SK-N-SH (cell line): ENCODE data around the gene RCSD1. TPM values are rescaled to one million over a fixed set of nuclear protein-coding genes. Genes with fewer than 3 reads are reported as not detected.

Experiments
- CTCF ChIA-PET: fragments of 300-600, 350-600 bp; formaldehyde crosslinking; extraction: SDS; loops from one replicate; lab custom pipeline; 2021; lab: Yijun Ruan, JAX
- POLR2A ChIA-PET: fragments of 350-600 bp; sonication (Branson Sonifier 250); formaldehyde crosslinking; extraction: SDS; loops from one replicate; lab custom pipeline; 2020; ENCODE audit warnings: antibody characterized with exemption, inconsistent platforms; lab: Yijun Ruan, JAX
- DNase-seq: peaks from one replicate; pipeline ENCODE4 v3.0.0; 2012
- H2AFZ ChIP-seq: fragments of 200-600 bp; sonication (generic); 2 replicates; pipeline ENCODE4 v1.8.1; 2016; ENCODE audit warnings: antibody characterized with exemption, mild to moderate bottlenecking, low read depth
- H3F3A ChIP-seq: fragments of 200-600 bp; sonication (generic); replicated peaks from 2 replicates; pipeline ENCODE3; 2016; ENCODE audit warnings: antibody characterized with exemption, mild to moderate bottlenecking; ENCODE audit not compliant: insufficient read depth
- H3K27ac ChIP-seq, 2 experiments: fragments of 200-500 bp in 1 of 2; fragments of 200-600 bp in 1 of 2; sonication (Bioruptor generic) in 1 of 2; sonication (generic), shearing (Covaris generic) in 1 of 2; 2 replicates each; pipeline versions ENCODE4 v1.5.1 to v1.6.1; 2014 to 2016; ENCODE audit warnings: low read depth in 2 of 2, inconsistent platforms in 1 of 2, low read length in 1 of 2, mild to moderate bottlenecking in 1 of 2, mixed read lengths in 1 of 2
- H3K27me3 ChIP-seq: fragments of 200-600 bp; sonication (generic), shearing (Covaris generic); 2 replicates; pipeline ENCODE4 v1.6.1; 2016; ENCODE audit warnings: mixed run types; ENCODE audit not compliant: insufficient read depth
- H3K36me3 ChIP-seq, 2 experiments: fragments of 200-500 bp in 1 of 2; fragments of 200-600 bp in 1 of 2; sonication (Bioruptor generic) in 1 of 2; sonication (generic) in 1 of 2; replicated peaks in 1 of 2; 2 replicates each; pipeline versions ENCODE3 to v1.5.1; 2014 to 2016; ENCODE audit warnings: low read length in 1 of 2, mild to moderate bottlenecking in 1 of 2; ENCODE audit not compliant: insufficient read depth in 2 of 2, control insufficient read depth in 1 of 2
- H3K4me1 ChIP-seq, 2 experiments: fragments of 200-500 bp in 1 of 2; fragments of 200-600 bp in 1 of 2; sonication (Bioruptor generic) in 1 of 2; sonication (generic), shearing (Covaris generic) in 1 of 2; 2 replicates each; pipeline versions ENCODE4 v1.5.1 to v1.6.1; 2014 to 2016; ENCODE audit warnings: low read depth in 1 of 2, low read length in 1 of 2, mixed run types in 1 of 2; ENCODE audit not compliant: insufficient read depth in 2 of 2, control insufficient read depth in 1 of 2
- H3K4me2 ChIP-seq: fragments of 200-600 bp; sonication (generic), shearing (Covaris generic); 2 replicates; pipeline ENCODE4 v1.6.1; 2017; ENCODE audit warnings: mixed run types
- H3K4me3 ChIP-seq, 2 experiments: fragments of 200-500 bp in 1 of 2; fragments of 200-600 bp in 1 of 2; sonication (Bioruptor generic) in 1 of 2; sonication (generic), shearing (Covaris generic) in 1 of 2; 2 replicates each; pipeline versions ENCODE4 v1.5.1 to v1.8.1; 2014 to 2016; ENCODE audit warnings: low read depth in 2 of 2, inconsistent platforms in 1 of 2, low read length in 1 of 2, mild to moderate bottlenecking in 1 of 2, mixed read lengths in 1 of 2, moderate library complexity in 1 of 2
- H3K79me2 ChIP-seq: fragments of 200-600 bp; sonication (generic); 2 replicates; pipeline ENCODE4 v1.8.1; 2017; ENCODE audit warnings: mild to moderate bottlenecking; ENCODE audit not compliant: insufficient read depth
- H3K9ac ChIP-seq: fragments of 200-600 bp; sonication (generic); 2 replicates; pipeline ENCODE4 v1.6.1; 2017; ENCODE audit warnings: mixed run types
- H3K9me2 ChIP-seq: fragments of 200-600 bp; sonication (generic); 2 replicates; pipeline ENCODE4 v1.6.1; 2017; ENCODE audit warnings: mixed run types
- H3K9me3 ChIP-seq: fragments of 200-600 bp; sonication (generic); 2 replicates; pipeline ENCODE4 v1.6.1; 2017; ENCODE audit warnings: mixed run types, mild to moderate bottlenecking, moderate library complexity
- H4K20me1 ChIP-seq: fragments of 200-600 bp; sonication (generic); 2 replicates; pipeline ENCODE4 v1.6.1; 2017; ENCODE audit warnings: mild to moderate bottlenecking, mixed run types; ENCODE audit not compliant: insufficient read depth
- CHD2 ChIP-seq: fragments of 150-350 bp; IDR thresholded peaks from 2 replicates; pipeline ENCODE4 v1.6.1; 2018; ENCODE audit warnings: low read length; ENCODE audit not compliant: partially characterized antibody
- FOSL2 ChIP-seq: IDR thresholded peaks from 2 replicates; pipeline ENCODE4 v1.4.0; 2012; ENCODE audit warnings: low read depth, mild to moderate bottlenecking, moderate library complexity, borderline replicate concordance
- MXI1 ChIP-seq: IDR thresholded peaks from 2 replicates; pipeline ENCODE4 v1.6.1; 2012; ENCODE audit warnings: mild to moderate bottlenecking, low read depth, low read length, improper control_type of control experiment
- NFIC ChIP-seq: IDR thresholded peaks from 2 replicates; pipeline ENCODE4 v1.4.0; 2012; ENCODE audit warnings: borderline replicate concordance
- SIN3A ChIP-seq: IDR thresholded peaks from 2 replicates; pipeline ENCODE4 v1.6.1; 2012; ENCODE audit warnings: low read depth, mild to moderate bottlenecking, low read length, moderate library complexity, borderline replicate concordance
- USF1 ChIP-seq: IDR thresholded peaks from 2 replicates; pipeline ENCODE4 v1.4.0; 2012; ENCODE audit warnings: low read depth, borderline replicate concordance
- ZBTB33 ChIP-seq: IDR thresholded peaks from 2 replicates; pipeline ENCODE4 v1.4.0; 2012; ENCODE audit warnings: low read depth, borderline replicate concordance
- WGBS: methylation state at CpG from one replicate; pipeline ENCODE4 v1.1.6; 2017; ENCODE audit warnings: low lambda C conversion rate; 5-methylcytosine and 5-hydroxymethylcytosine counted together
- polyA plus RNA-seq, 3 experiments: library from polyadenylated mRNA; depleted of rRNA; stranded (reverse); fragments of >200 nt; gene quantifications; 2 replicates each; pipeline ENCODE4 v1.2.3, GENCODE V29; 2012

RCSD1 gene
- polyA plus RNA-seq, 1 of the 3 experiments (the other 2 are of a cell fraction) = 0.02 TPM

- Histone ChIP-seq H3K79me2 (no peaks in the 10 kb centered on the region), H4K20me1 (no peaks in the 10 kb centered on the region), H3F3A (no peaks in the 10 kb centered on the region), H3K36me3 (no peaks in the 10 kb centered on the region), H3K9me2 (no peaks in the 10 kb centered on the region), H3K4me3 (no peak overlapping the region), H3K9ac (no peak overlapping the region), H2AFZ (no peak overlapping the region), H3K27ac (no peak overlapping the region), H3K9me3 (no peaks in the 10 kb centered on the region), H3K27me3 (no peaks in the 10 kb centered on the region; the same call in 1 of the 2 replicates), H3K4me1 (no peaks in the 10 kb centered on the region), H3K4me2 (no peak overlapping the region)
- TF ChIP-seq USF1 (no peak), ZBTB33 (no peak)
- WGBS = 67% methylated on average over 2 of the region's 2 CpGs
- CTCF ChIA-PET = interaction anchor here (1.8 to 1.9 kb wide), 2 partner anchors 29 to 32 kb away, joined by 4 to 5 read pairs; no protein-coding TSS in a partner anchor
- POLR2A ChIA-PET = no interaction called here
- DNase-seq = no peak
Measured at GRCh38 chr1:167587342-167587741, 42.7 kb upstream of the RCSD1 start.

- no peak for DNase-seq
- no peaks in the 10 kb centered on the region; the same call in 1 of the 2 replicates for H3K27me3 ChIP-seq
- POLR2A ChIA-PET = no interaction called here
- no peak overlapping the region for H3K27ac ChIP-seq
- no peak overlapping the region for H2AFZ ChIP-seq
- no peaks in the 10 kb centered on the region for H3K9me2 ChIP-seq
- H3K4me1 ChIP-seq = no peaks in the 10 kb centered on the region
- H3K9me3 ChIP-seq = no peaks in the 10 kb centered on the region
- H3K4me3 ChIP-seq = no peak overlapping the region
- no peaks in the 10 kb centered on the region for H4K20me1 ChIP-seq
- WGBS = 46% methylated on average over 1 of the region's 1 CpG
- no peaks in the 10 kb centered on the region for H3K79me2 ChIP-seq
- CTCF ChIA-PET = interaction anchor here (1.8 to 1.9 kb wide), 2 partner anchors 30 to 32 kb away, joined by 4 to 5 read pairs; no protein-coding TSS in a partner anchor
- no peaks in the 10 kb centered on the region for H3K36me3 ChIP-seq
- H3K9ac ChIP-seq = no peak overlapping the region
- no peak for TF ChIP-seq FOSL2
- TF ChIP-seq MXI1 = no peak
- TF ChIP-seq NFIC = no peak
- TF ChIP-seq USF1 = no peak
- TF ChIP-seq CHD2 = no peak
- TF ChIP-seq SIN3A = no peak
- no peak overlapping the region for H3K4me2 ChIP-seq
- no peaks in the 10 kb centered on the region for H3F3A ChIP-seq
Measured at GRCh38 chr1:167587872-167588271, 42.2 kb upstream of the RCSD1 start.
